GM23248 (cell line): Measurements from ENCODE around the gene CCDC17. TPM values are rescaled to one million over a fixed set of nuclear protein-coding genes. Genes with fewer than 3 reads are reported as not detected.

Experiments
- DNase-seq: peaks from one replicate; pipeline ENCODE4 v3.0.0-alpha.2; 2015
- H2AFZ ChIP-seq: fragments of 200-600 bp; sonication (generic); 2 replicates; pipeline ENCODE4 v1.6.1; 2016; ENCODE audit warnings: antibody characterized with exemption
- H3F3A ChIP-seq: fragments of 200-600 bp; sonication (generic); 2 replicates; pipeline ENCODE4 v1.6.1; 2016; ENCODE audit warnings: mild to moderate bottlenecking, antibody characterized with exemption, mixed run types; ENCODE audit not compliant: insufficient read depth
- H3K27ac ChIP-seq: fragments of 200-600 bp; sonication (generic); 2 replicates; pipeline ENCODE4 v1.5.1; 2016; ENCODE audit warnings: mild to moderate bottlenecking
- H3K27me3 ChIP-seq: fragments of 200-600 bp; sonication (generic); replicated peaks from 2 replicates; pipeline ENCODE4 v1.6.1; 2016; ENCODE audit warnings: mild to moderate bottlenecking; ENCODE audit not compliant: insufficient read depth
- H3K36me3 ChIP-seq: fragments of 200-600 bp; sonication (generic); 2 replicates; pipeline ENCODE4 v1.6.1; 2016; ENCODE audit warnings: low read depth, mild to moderate bottlenecking
- H3K4me1 ChIP-seq: fragments of 200-600 bp; sonication (generic); 2 replicates; pipeline ENCODE4 v1.6.1; 2016; ENCODE audit warnings: mild to moderate bottlenecking; ENCODE audit not compliant: insufficient read depth
- H3K4me2 ChIP-seq: fragments of 200-600 bp; sonication (generic); one replicate; pipeline ENCODE4 v1.6.1; 2016; ENCODE audit warnings: mild to moderate bottlenecking; ENCODE audit not compliant: unreplicated experiment
- H3K4me3 ChIP-seq: fragments of 200-600 bp; sonication (generic); 2 replicates; pipeline ENCODE4 v1.5.1; 2016; ENCODE audit warnings: mild to moderate bottlenecking
- H3K79me2 ChIP-seq: fragments of 200-600 bp; sonication (generic); 2 replicates; pipeline ENCODE4 v1.6.1; 2016; ENCODE audit warnings: mild to moderate bottlenecking; ENCODE audit not compliant: insufficient read depth
- H3K9ac ChIP-seq: fragments of 200-600 bp; sonication (generic); 2 replicates; pipeline ENCODE4 v1.6.1; 2016; ENCODE audit warnings: mild to moderate bottlenecking
- H3K9me2 ChIP-seq: fragments of 200-600 bp; sonication (generic); 2 replicates; pipeline ENCODE4 v1.6.1; 2016; ENCODE audit warnings: mixed run types, mild to moderate bottlenecking, moderate library complexity; ENCODE audit not compliant: insufficient read depth
- H3K9me3 ChIP-seq: fragments of 200-600 bp; sonication (generic); one replicate; pipeline ENCODE4 v1.6.1; 2017; ENCODE audit warnings: low read depth
- H4K20me1 ChIP-seq: fragments of 200-600 bp; sonication (generic); 2 replicates; pipeline ENCODE4 v1.6.0; 2016; ENCODE audit not compliant: insufficient read depth
- EZH2 ChIP-seq: fragments of 200-600 bp; sonication (generic); IDR thresholded peaks from 2 replicates; pipeline ENCODE4 v1.6.1; 2018; ENCODE audit warnings: antibody characterized with exemption, mild to moderate bottlenecking; ENCODE audit not compliant: insufficient read depth, poor library complexity, severe bottlenecking
- EZH2phosphoT487 ChIP-seq: fragments of 200-600 bp; sonication (generic); IDR thresholded peaks from 2 replicates; pipeline ENCODE4 v1.6.1; 2018; ENCODE audit warnings: antibody characterized with exemption, moderate library complexity, mild to moderate bottlenecking, low read depth; ENCODE audit not compliant: insufficient read depth
- WGBS, 2 experiments: methylation state at CpG; one replicate each; pipeline ENCODE4 v1.1.6; 2015 to 2017; ENCODE audit warnings: low lambda C conversion rate in 2 of 2, low coverage in 1 of 2; ENCODE audit errors: missing lambda C conversion rate in 2 of 2; 5-methylcytosine and 5-hydroxymethylcytosine counted together
- in situ Hi-C: fragments of 300-500 bp; cut with MboI; formaldehyde crosslinking; loops from 2 replicates; pipeline ENCODE4 v1.15.0; 2020
- polyA plus RNA-seq: library from polyadenylated mRNA; unstranded; fragments of >200 nt; fragmentation: Nextera tagmentation; extraction: Ambion mirVana; gene quantifications from 2 replicates; pipeline ENCODE4 v1.2.1, GENCODE V29; 2016
- total RNA-seq: library from RNA; depleted of rRNA; stranded (reverse); fragments of >200 nt; shearing (Covaris generic); gene quantifications from 2 replicates; pipeline ENCODE4 v1.2.3, GENCODE V29; 2014

CCDC17 gene
- total and polyA plus RNA-seq, 2 experiments from 2014 or later, result 0.25 to 1.4 TPM

DNA sequence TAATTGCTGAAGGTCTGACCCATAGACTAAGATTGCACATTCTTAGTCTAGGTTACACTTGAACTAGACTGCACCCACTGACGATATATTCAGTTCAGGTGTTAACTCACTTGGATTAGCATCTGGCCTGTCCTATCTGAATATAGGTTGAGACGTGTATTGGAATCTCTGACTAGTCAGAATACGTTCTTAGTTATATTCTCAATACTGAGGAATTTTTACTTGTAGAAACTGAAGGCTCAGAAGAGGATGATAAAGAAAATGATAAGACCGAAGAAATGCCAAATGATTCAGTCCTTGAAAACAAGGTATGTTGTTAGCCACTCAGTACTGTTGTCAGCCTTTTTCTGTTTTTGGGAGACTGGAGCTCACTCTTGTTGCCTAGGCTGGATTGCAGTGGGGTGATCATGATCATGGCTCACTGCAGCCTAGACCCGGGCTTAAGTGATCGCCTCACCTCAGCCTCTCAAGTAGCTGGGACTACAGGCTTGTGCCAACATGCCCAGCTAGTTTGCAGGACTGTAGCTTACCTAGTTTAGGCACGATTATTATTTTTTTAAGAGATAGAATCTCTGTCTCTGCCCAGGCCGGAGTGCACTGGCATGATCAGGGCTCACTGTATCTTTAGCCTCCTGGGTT is 10.8 kb downstream of the CCDC17 start:
- no peaks in the 10 kb centered on the region for H3K4me1 ChIP-seq
- no peak for TF ChIP-seq EZH2
- TF ChIP-seq EZH2phosphoT487, result no peak
- H4K20me1 ChIP-seq, result no peaks in the 10 kb centered on the region
- H3K27ac ChIP-seq, result no peak overlapping the region
- peaks cover 8% of the 10 kb centered on the region; the same call in 1 of the 2 replicates for H3F3A ChIP-seq
- 82% methylated on average over 8 of the region's 8 CpGs for WGBS, 2 experiments
- H3K4me2 ChIP-seq, result no peak overlapping the region
- in situ Hi-C loops, result no loop called here
- no peak overlapping the region for H3K4me3 ChIP-seq
- no peak overlapping the region for H2AFZ ChIP-seq
- H3K9ac ChIP-seq, result no peak overlapping the region
- no peak for DNase-seq
- H3K9me2 ChIP-seq, result no peaks in the 10 kb centered on the region
- H3K9me3 ChIP-seq, result no peaks in the 10 kb centered on the region
- H3K27me3 ChIP-seq, result no peaks in the 10 kb centered on the region
- peaks cover 34% of the 10 kb centered on the region for H3K36me3 ChIP-seq
- H3K79me2 ChIP-seq, result no peaks in the 10 kb centered on the region

DNA sequence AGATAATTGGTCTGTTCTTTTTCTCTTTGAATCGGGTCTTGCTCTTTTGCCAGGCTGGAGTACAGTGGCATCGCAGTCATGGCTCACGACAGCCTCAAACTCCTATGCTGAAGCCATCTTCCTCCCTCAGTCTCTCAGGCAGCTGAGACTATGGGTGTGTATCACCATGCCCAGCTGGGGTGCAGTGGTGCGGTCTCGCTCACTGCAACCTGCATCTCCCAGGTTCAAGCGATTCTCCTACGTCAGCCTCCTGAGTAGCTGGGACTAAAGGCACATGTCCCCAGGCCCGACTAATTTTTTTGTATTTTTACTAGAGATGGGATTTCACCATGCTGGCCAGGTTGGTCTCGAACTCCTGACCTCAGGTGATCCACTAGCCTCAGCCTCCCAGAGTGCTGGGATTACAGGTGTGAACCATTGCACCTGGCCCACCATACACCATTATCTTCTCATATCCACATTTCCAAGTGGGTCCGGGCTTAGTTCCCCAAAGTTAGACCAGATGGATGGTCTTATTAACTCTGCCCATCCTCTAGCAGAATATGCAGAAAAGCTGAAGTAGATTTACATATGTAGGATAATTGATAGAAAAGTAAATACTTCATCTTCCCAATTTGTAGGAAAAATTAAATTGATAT is 13.1 kb downstream of the CCDC17 start:
- 80 to 85% methylated on average over 10 of the region's 10 CpGs for WGBS, 2 experiments
- in situ Hi-C loops, result no loop called here
- no peak for TF ChIP-seq EZH2
- no peak for TF ChIP-seq EZH2phosphoT487
- Histone ChIP-seq H2AFZ (no peak overlapping the region), H3K36me3 (peaks cover 18% of the 10 kb centered on the region; the same call in 1 of the 2 replicates), H3K79me2 (no peaks in the 10 kb centered on the region), H3K9ac (no peak overlapping the region), H4K20me1 (no peaks in the 10 kb centered on the region), H3K9me3 (no peaks in the 10 kb centered on the region), H3K4me2 (no peak overlapping the region), H3K27ac (no peak overlapping the region), H3K4me1 (no peaks in the 10 kb centered on the region), H3K27me3 (no peaks in the 10 kb centered on the region), H3F3A (0 out of 2 replicates have a peak, but pooled peaks cover 3% of the 10 kb centered on the region), H3K4me3 (no peak overlapping the region), H3K9me2 (no peaks in the 10 kb centered on the region)
- no peak for DNase-seq

GRCh38 chr1:45608175-45609156 is 15.4 kb downstream of the CCDC17 start:
- no peak overlapping the region for H3K4me3 ChIP-seq
- DNase-seq, result no peak
- H3K9me2 ChIP-seq, result no peaks in the 10 kb centered on the region
- H3K36me3 ChIP-seq, result peaks cover 4% of the 10 kb centered on the region; the same call in 1 of the 2 replicates
- no peak overlapping the region for H3K4me2 ChIP-seq
- in situ Hi-C loops, result no loop called here
- TF ChIP-seq EZH2, result no peak
- TF ChIP-seq EZH2phosphoT487, result no peak
- H3K27me3 ChIP-seq, result no peaks in the 10 kb centered on the region
- H4K20me1 ChIP-seq, result no peaks in the 10 kb centered on the region
- H3K27ac ChIP-seq, result no peak overlapping the region
- no peaks in the 10 kb centered on the region for H3K4me1 ChIP-seq
- H2AFZ ChIP-seq, result no peak overlapping the region
- H3F3A ChIP-seq, result no peaks in the 10 kb centered on the region
- H3K9ac ChIP-seq, result no peak overlapping the region
- 87 to 88% methylated on average over 5 of the region's 5 CpGs for WGBS, 2 experiments
- no peaks in the 10 kb centered on the region for H3K79me2 ChIP-seq
- no peaks in the 10 kb centered on the region for H3K9me3 ChIP-seq

GRCh38 chr1:45607404-45608074 is 16.3 kb downstream of the CCDC17 start:
- Histone ChIP-seq H3K27me3 (no peaks in the 10 kb centered on the region), H3K9me3 (no peaks in the 10 kb centered on the region), H3F3A (no peaks in the 10 kb centered on the region), H3K4me1 (no peaks in the 10 kb centered on the region), H3K9ac (no peak overlapping the region), H2AFZ (no peak overlapping the region), H3K4me3 (no peak overlapping the region), H4K20me1 (no peaks in the 10 kb centered on the region), H3K36me3 (peaks cover 4% of the 10 kb centered on the region; the same call in 1 of the 2 replicates), H3K4me2 (no peak overlapping the region), H3K9me2 (no peaks in the 10 kb centered on the region), H3K27ac (no peak overlapping the region), H3K79me2 (no peaks in the 10 kb centered on the region)
- no peak for TF ChIP-seq EZH2phosphoT487
- no peak for TF ChIP-seq EZH2
- WGBS, 2 experiments, result 85 to 87% methylated on average over 6 of the region's 6 CpGs
- in situ Hi-C loops, result no loop called here
- no peak for DNase-seq
